Transverse colon (tissue), 3 donors: ENCODE measurements around the gene LPCAT1.

Source experiments
- CTCF ChIP-seq, 5 experiments: fragments of 200-600 bp in 3 of 5; fragments of 450-650 bp in 2 of 5; sonication (generic) in 3 of 5; IDR thresholded peaks; 1 replicate in 2 of 5; 2 replicates in 3 of 5; pipeline ENCODE4 v1.5.1; 2016 to 2017; ENCODE audit warnings: antibody characterized with exemption in 5 of 5, inconsistent platforms in 3 of 5, mild to moderate bottlenecking in 2 of 5, moderate library complexity in 1 of 5
- EP300 ChIP-seq: sonication (generic); formaldehyde crosslinking; IDR thresholded peaks from one replicate; pipeline ENCODE4 v1.6.1; 2017; ENCODE audit warnings: antibody characterized with exemption, low read depth
- POLR2A ChIP-seq: fragments of 450-650 bp; IDR thresholded peaks from one replicate; pipeline ENCODE4 v1.6.1; 2016; ENCODE audit warnings: antibody characterized with exemption, mild to moderate bottlenecking, moderate library complexity

GRCh38 chr5:1562599-1562998 lies 38.8 kb upstream of the LPCAT1 start:
- TF ChIP-seq EP300 (no peak), CTCF (IDR thresholded peaks at IDR 0.05) (no peak), POLR2A (no peak)
